GM19455 (cell line): ENCODE data around the gene CYTH3.

ENCODE experiments used
- ATAC-seq: cut with Tn5 transposase; IDR thresholded peaks from one replicate; pipeline ENCODE4 v1.9.1; 2021; ENCODE audit not compliant: unreplicated experiment

Gene CYTH3

GRCh38 chr7:6168477-6168868 is 104.0 kb downstream of the CYTH3 start:
- ATAC-seq, result no peak

DNA sequence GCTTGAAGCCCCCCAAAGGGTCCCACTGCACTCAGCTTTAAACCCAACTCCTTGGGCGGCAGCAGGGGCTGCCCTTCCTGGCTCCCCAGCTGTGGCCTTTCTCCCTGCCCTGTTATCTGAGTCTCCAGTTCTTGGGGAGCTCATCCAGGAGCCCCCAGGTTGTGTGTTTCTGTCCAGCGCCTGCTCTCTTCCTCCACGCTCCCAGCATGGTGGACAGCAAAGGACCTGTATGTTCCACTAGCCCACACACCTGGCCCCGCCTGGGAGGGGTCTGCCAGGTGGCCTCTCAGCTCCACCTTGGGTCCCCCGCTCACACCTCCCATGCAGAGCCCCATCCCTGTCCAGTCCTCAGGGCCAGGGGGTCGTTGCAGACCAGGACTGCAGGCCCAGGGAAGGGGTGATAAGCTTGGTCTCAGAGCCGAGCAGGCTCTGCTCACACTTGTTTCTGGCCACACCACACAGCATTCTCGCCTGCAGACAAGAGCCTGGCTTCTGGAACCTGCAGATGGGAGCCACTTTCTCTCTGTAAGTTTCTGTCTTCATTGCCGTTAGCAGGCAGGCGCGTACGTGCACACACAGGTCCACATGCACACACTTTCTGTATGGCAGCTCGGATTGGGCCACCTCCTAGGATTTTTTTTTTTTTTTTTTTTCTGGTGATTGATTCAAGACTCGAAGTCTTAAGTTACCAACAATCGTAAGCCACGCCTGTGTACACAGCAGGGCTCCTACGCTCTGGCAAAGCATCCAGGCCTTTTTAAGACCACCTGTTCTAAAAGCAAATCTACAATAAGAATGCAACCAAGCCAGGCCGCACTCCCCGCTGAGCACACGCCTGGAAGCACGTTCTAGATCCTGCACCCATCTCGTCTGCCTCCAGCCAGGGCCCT is 104.6 kb downstream of the CYTH3 start:
- ATAC-seq, result no peak

DNA sequence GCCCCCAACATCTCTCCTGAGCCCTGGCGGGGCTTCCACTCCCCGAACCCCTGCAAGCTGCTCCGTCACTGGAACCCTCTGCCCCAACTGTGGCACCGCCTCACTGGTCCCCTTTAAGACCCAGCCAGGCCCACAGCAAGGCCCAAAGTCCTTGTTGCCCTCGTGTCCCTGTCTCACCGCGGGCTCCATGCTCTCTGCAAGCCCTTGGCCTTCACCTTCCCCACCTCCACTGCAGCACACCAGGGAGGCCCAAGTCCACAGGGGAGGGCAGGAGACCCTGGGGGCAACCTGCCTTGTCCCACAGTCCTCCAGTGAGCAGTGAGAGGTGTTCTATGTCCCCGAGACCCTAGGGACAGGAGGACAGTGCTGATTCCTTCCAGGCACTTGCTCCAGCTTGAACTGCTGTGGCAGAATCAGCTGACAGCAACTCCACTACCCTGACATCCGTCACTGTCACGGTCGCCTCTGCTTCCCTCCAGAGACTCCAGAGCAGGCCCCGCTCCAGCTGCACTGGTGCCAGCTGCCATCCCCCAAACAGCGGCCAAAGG is 105.3 kb downstream of the CYTH3 start:
- ATAC-seq, result no peak

DNA sequence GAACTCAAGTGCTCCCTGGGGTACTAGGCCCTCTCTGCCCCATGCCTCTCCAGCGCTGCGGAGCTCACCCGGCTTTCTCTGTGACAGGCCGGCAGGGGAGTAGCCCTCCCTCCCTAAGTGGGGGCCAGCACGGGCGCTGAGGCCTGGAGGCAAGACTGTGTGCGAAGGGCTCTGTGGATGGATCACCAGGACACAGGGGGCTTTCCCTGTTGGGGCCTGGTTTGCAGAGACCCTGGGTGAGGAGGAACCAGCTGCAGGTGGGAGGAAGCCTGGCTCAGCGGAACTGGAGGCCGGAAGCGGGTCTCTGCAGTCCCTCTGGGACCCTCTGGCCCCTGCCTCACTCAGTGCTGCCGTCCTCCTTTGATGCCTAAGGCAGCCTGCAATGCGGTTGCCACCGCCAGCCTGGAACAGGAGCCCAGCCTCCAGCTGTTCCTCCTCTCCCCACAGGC is 106.0 kb downstream of the CYTH3 start:
- no peak for ATAC-seq

- ATAC-seq, result no peak
Observed at GRCh38 chr7:6165521-6166320, 106.7 kb downstream of the CYTH3 start.

- no peak for ATAC-seq
Observed at GRCh38 chr7:6165075-6165474, 107.3 kb downstream of the CYTH3 start.

DNA sequence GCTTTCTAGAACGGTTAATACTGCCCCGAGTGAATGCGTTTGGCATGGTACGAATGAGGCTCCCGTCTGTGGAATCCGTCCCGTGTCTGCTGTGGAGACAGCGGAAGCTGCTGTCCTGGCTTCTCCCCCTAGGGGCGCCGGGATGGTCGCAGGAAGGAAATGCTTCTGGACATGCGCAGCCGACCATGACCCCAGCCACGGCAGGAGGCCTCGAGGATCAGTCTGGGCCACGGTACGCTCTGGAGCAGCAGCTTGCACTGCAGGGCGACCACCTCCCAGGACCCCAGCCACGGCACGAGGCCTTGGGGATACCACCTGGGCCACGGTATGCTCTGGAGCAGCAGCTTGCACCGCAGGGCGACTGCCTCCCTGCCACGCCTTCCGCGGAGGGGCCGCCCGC is 107.9 kb downstream of the CYTH3 start:
- no peak for ATAC-seq

- no peak for ATAC-seq
Observed at GRCh38 chr7:6164010-6164409, 108.4 kb downstream of the CYTH3 start.

- no peak for ATAC-seq
Observed at GRCh38 chr7:6163402-6163801, 109.0 kb downstream of the CYTH3 start.

DNA sequence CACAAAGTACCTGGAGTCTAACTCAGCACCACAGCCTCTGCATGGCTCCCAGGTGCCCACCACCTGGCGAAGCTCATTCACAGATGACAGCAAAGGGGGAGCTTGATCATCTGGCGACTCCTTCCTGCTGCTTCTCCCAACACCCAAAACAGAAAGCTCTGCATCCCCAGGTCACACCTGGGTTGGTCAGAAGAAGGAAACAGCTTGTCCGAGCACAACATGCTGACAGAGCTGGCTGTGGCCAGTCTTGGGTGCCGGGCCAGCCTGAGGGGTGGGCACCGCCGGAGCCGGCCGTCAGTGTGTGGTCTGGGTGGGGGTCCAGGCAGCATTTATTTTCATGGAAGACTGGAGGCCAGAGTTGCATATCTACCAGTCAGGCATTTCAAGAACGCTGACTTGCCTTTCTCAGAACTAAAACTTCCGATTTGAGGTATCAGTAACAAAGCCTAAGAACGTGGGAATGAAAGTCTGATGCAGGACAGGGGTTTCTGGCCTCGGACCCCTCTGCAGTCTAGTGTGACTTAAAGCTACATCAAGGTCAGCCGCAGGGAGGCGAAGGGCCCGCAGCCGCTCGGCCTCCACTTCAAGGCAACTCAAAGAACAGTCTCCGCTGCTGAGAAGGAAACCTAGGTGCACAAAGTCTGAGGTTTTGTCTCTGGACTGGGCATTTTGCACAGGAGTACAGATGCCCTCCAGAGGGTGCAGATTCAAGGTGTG is 109.6 kb downstream of the CYTH3 start:
- ATAC-seq, result no peak

GRCh38 chr7:6162331-6162620 is 110.1 kb downstream of the CYTH3 start:
- no peak for ATAC-seq

GRCh38 chr7:6161463-6162330 is 110.7 kb downstream of the CYTH3 start:
- ATAC-seq, result no peak

DNA sequence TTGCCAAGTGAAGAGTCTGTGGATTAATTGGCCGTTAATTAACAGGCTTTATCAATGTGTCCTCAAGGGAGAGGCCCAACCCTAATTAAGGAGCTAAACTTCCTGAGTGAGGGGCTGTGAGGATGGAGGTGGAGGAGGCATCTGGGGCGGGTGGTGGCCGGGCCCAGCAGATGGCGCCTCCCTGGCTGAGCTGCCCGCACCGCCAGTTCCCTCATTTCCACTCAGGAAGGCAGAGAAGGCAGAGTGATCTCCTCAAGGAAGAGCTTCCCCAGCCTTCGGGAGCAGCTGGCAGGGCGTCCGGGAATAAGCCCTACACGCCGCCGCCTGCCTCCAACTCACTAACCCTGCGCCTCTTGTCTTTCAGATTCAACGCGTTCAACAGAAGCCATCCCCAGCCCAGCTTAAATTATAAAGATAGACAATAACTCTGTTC is 112.2 kb downstream of the CYTH3 start:
- ATAC-seq, result no peak

DNA sequence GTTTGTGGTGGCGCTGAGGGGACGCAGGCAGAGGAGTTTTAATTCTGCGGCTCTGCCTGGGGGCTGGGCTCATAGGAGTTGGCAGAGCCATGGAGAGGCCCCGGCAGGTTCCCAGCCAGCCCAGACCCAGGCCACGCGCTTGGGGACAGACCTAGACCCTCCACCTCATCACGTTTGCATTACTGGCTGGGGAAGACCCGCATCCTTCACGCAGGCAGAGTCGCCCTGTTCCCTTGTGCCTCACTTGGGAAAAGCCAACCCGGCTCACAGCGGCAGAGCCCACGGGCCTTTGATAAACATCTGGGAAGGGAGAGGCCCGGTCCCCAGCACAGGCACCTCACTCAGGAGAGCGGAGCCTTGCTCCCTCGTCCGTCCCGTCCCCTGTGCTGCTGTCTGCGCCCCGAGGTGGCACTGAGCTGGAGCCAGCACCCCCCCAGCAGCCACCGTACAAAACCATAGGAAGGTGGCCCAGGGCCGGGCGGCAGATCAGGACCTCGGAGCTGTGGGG is 112.8 kb downstream of the CYTH3 start:
- no peak for ATAC-seq

DNA sequence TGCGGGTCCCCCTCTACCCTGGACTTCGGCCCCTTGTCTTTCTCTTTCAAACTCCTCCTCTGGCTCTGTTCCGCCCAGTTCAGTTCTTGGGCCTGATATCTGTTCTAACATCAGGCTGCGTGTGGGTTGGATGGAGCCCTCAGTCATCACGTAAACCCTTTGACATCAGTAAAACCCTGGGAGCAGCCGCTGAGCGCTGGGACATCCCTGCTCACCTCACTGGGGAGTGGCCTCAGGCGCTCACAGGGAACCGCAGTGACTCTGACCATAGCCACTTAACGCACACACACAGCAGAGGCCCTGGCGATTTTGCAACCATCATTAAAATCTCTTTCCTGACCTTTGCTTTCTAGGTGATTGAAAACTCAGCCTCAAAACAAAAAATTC is 113.3 kb downstream of the CYTH3 start:
- no peak for ATAC-seq

- no peak for ATAC-seq
Observed at GRCh38 chr7:6158424-6159096, 113.9 kb downstream of the CYTH3 start.

DNA sequence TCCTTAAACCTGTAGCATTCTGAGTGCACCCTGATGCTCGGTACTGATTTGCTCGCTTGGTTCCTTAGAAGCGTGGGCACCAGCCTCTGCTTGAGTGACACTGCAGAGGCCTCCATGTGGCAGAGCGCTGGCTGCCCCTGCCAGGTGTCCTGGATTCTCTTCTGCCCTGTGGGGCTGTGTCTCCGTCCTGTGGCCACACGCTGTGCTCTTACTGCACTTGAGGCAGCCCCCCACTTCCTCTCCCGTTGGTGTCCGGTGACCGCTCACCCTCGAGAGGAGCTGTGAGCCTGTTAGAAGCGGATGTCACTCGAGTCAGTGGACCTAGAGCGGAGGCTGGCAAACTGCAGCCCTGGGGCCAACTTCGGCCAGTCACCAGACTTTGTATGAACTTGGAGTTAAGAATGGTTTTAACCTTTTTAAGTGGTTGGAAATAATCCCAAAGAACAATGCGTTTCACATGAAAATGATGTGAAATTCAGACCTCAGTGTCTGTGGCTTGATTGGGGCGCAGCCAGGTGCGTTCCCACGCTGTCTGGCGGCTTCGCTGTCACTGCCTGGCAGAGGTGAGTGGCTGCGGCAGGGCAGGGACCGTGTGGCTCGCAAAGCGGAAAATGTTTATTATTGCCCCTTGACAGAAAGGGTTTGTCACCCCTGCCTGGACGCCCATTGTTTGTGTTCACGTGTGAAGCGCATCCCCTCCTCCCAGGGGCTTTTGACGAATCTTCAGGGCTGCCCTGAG is 114.6 kb downstream of the CYTH3 start:
- no peak for ATAC-seq

- no peak for ATAC-seq
Observed at GRCh38 chr7:6156734-6157133, 115.7 kb downstream of the CYTH3 start.

GRCh38 chr7:6155596-6155995 is 116.8 kb downstream of the CYTH3 start:
- no peak for ATAC-seq
